Common myeloid progenitor, CD34-positive (primary cell): Measurements from ENCODE around the gene ST7.

Source experiments
- CTCF ChIA-PET: fragments of 350-600 bp; sonication (Branson Sonifier 250); formaldehyde crosslinking; loops from one replicate; lab custom pipeline; 2021; ENCODE audit warnings: antibody characterized with exemption; lab: Charles Lee
- POLR2A ChIA-PET: fragments of 350-600 bp; sonication (Branson Sonifier 250); formaldehyde crosslinking; loops from one replicate; lab custom pipeline; 2021; ENCODE audit warnings: antibody characterized with exemption; lab: Charles Lee
- DNase-seq, 3 donors: peaks; one replicate each; pipeline versions ENCODE4 v3.0.0 to v3.0.0-alpha.2; 2013
- H3K27ac ChIP-seq, 2 experiments: 1 replicate in 1 of 2; 2 replicates in 1 of 2; pipeline ENCODE4 v1.7.0; 2013; ENCODE audit warnings: inconsistent platforms in 2 of 2, low read length in 2 of 2, mild to moderate bottlenecking in 2 of 2, low read depth in 1 of 2, moderate library complexity in 1 of 2; ENCODE audit not compliant: severe bottlenecking in 2 of 2, insufficient read depth in 1 of 2, poor library complexity in 1 of 2
- H3K27me3 ChIP-seq, 5 experiments: replicated peaks in 2 of 5; 1 replicate in 3 of 5; 2 replicates in 2 of 5; pipeline versions ENCODE4 v1.6.1 to v1.7.0; 2013; ENCODE audit warnings: low read length in 4 of 5, mild to moderate bottlenecking in 2 of 5, moderate library complexity in 2 of 5, inconsistent platforms in 1 of 5; ENCODE audit not compliant: insufficient read depth in 5 of 5, control insufficient read depth in 4 of 5
- H3K36me3 ChIP-seq, 4 experiments: 1 replicate in 2 of 4; 2 replicates in 2 of 4; pipeline versions ENCODE4 v1.6.1 to v1.7.0; 2013; ENCODE audit warnings: low read length in 3 of 4, control low read depth in 1 of 4, mild to moderate bottlenecking in 1 of 4; ENCODE audit not compliant: control insufficient read depth in 4 of 4, insufficient read depth in 4 of 4
- H3K4me1 ChIP-seq, 4 experiments: 1 replicate in 3 of 4; 2 replicates in 1 of 4; pipeline versions ENCODE4 v1.6.1 to v1.7.1; 2013; ENCODE audit warnings: low read length in 3 of 4, mild to moderate bottlenecking in 3 of 4, control low read depth in 1 of 4, inconsistent platforms in 1 of 4, moderate library complexity in 1 of 4; ENCODE audit not compliant: control insufficient read depth in 4 of 4, insufficient read depth in 4 of 4; ENCODE audit errors: control extremely low read depth in 1 of 4
- H3K4me3 ChIP-seq, 7 experiments: 1 replicate in 4 of 7; 2 replicates in 3 of 7; pipeline versions ENCODE4 v1.5.1 to v1.7.0; 2013; ENCODE audit warnings: mild to moderate bottlenecking in 7 of 7, low read length in 6 of 7, moderate library complexity in 6 of 7, inconsistent platforms in 2 of 7, low read depth in 2 of 7, control low read depth in 1 of 7; ENCODE audit not compliant: insufficient read depth in 4 of 7, control insufficient read depth in 1 of 7; ENCODE audit errors: extremely low read depth in 1 of 7
- H3K9me3 ChIP-seq, 5 experiments: 1 replicate in 4 of 5; 2 replicates in 1 of 5; pipeline versions ENCODE4 v1.6.1 to v1.7.1; 2013; ENCODE audit warnings: low read length in 4 of 5, mild to moderate bottlenecking in 2 of 5, inconsistent platforms in 1 of 5, low read depth in 1 of 5, moderate library complexity in 1 of 5; ENCODE audit not compliant: control insufficient read depth in 4 of 5, insufficient read depth in 2 of 5; ENCODE audit errors: control extremely low read depth in 1 of 5
- WGBS: methylation state at CpG from one replicate; pipeline ENCODE4 v1.1.5; 2013; ENCODE audit not compliant: insufficient coverage; 5-methylcytosine and 5-hydroxymethylcytosine counted together

ST7 gene

GRCh38 chr7:117137868-117138267 lies 184.6 kb downstream of the ST7 start:
- no CpG with 5 or more reads among the region's 3 CpGs for WGBS
- Histone ChIP-seq H3K27me3 (no peaks in the 10 kb centered on the region), H3K4me1 (peaks cover 12 to 31% (median 27%) of the 10 kb centered on the region in 4 experiments), H3K4me3 (no peak overlapping the region), H3K9me3 (no peaks in the 10 kb centered on the region), H3K36me3 (peaks cover 0 to 4% (median 0%) of the 10 kb centered on the region in 4 experiments), H3K27ac (no peak overlapping the region)
- ChIA-PET CTCF (no interaction called here), POLR2A (no interaction called here)
- DNase-seq, result no peak

- H3K4me3 ChIP-seq, result no peak overlapping the region
- peaks cover 0 to 4% (median 0%) of the 10 kb centered on the region in 4 experiments for H3K36me3 ChIP-seq
- H3K27me3 ChIP-seq, result no peaks in the 10 kb centered on the region
- H3K4me1 ChIP-seq, result peaks cover 15 to 38% (median 33%) of the 10 kb centered on the region in 4 experiments
- no peak overlapping the region for H3K27ac ChIP-seq
- no peak for DNase-seq
- ChIA-PET CTCF (no interaction called here), POLR2A (no interaction called here)
- WGBS, result 95% methylated on average over 2 of the region's 3 CpGs
- H3K9me3 ChIP-seq, result no peaks in the 10 kb centered on the region
Observed at GRCh38 chr7:117138495-117138894, 185.2 kb downstream of the ST7 start.

GRCh38 chr7:117138981-117139380 lies 185.7 kb downstream of the ST7 start:
- DNase-seq, result no peak
- Histone ChIP-seq H3K9me3 (no peaks in the 10 kb centered on the region), H3K27me3 (no peaks in the 10 kb centered on the region), H3K4me3 (peak overlapping the region in 1 of 7 experiments; percentile 3), H3K36me3 (peaks cover 0 to 4% (median 0%) of the 10 kb centered on the region in 4 experiments), H3K27ac (no peak overlapping the region), H3K4me1 (peaks cover 15 to 35% (median 31%) of the 10 kb centered on the region in 4 experiments)
- CTCF ChIA-PET, result interaction anchor here (1.6 kb wide), 1 partner anchor 50 kb away, joined by 4 read pairs; no protein-coding TSS in a partner anchor
- no CpG with 5 or more reads among the region's 1 CpG for WGBS
- POLR2A ChIA-PET, result no interaction called here

GRCh38 chr7:117139397-117139984 lies 186.2 kb downstream of the ST7 start:
- no peak for DNase-seq
- peaks cover 0 to 4% (median 0%) of the 10 kb centered on the region in 4 experiments for H3K36me3 ChIP-seq
- POLR2A ChIA-PET, result no interaction called here
- H3K4me3 ChIP-seq, result peak overlapping the region in 1 of 7 experiments; percentile 3
- H3K4me1 ChIP-seq, result peaks cover 14 to 30% (median 26%) of the 10 kb centered on the region in 4 experiments
- CTCF ChIA-PET, result interaction anchor here (0.7 to 1.6 kb wide), 3 partner anchors 10 to 51 kb away, joined by 3 to 4 read pairs (median 4); no protein-coding TSS in a partner anchor
- H3K9me3 ChIP-seq, result no peaks in the 10 kb centered on the region
- 100% methylated on average over 1 of the region's 3 CpGs for WGBS
- no peak overlapping the region for H3K27ac ChIP-seq
- H3K27me3 ChIP-seq, result no peaks in the 10 kb centered on the region

- 100% methylated on average over 2 of the region's 3 CpGs for WGBS
- ChIA-PET CTCF (no interaction called here), POLR2A (no interaction called here)
- no peaks in the 10 kb centered on the region for H3K9me3 ChIP-seq
- H3K27me3 ChIP-seq, result no peaks in the 10 kb centered on the region
- H3K36me3 ChIP-seq, result peaks cover 0 to 2% (median 0%) of the 10 kb centered on the region in 4 experiments
- no peak for DNase-seq
- H3K27ac ChIP-seq, result no peak overlapping the region
- peaks cover 10 to 34% (median 25%) of the 10 kb centered on the region in 4 experiments for H3K4me1 ChIP-seq
- no peak overlapping the region for H3K4me3 ChIP-seq
Observed at GRCh38 chr7:117140921-117141320, 187.6 kb downstream of the ST7 start.

- POLR2A ChIA-PET, result no interaction called here
- Histone ChIP-seq H3K27me3 (no peaks in the 10 kb centered on the region), H3K36me3 (no peaks in the 10 kb centered on the region), H3K9me3 (no peaks in the 10 kb centered on the region), H3K4me3 (peak overlapping the region in 1 of 7 experiments; percentile 20), H3K4me1 (peaks cover 15 to 49% (median 37%) of the 10 kb centered on the region in 4 experiments), H3K27ac (no peak overlapping the region)
- CTCF ChIA-PET, result no interaction called here
- DNase-seq, result peak in 1 of 3 donors; percentile 39
- WGBS, result 29% methylated on average over 3 of the region's 4 CpGs
Observed at GRCh38 chr7:117143066-117143465, 189.8 kb downstream of the ST7 start.

GRCh38 chr7:117143580-117143979 lies 190.3 kb downstream of the ST7 start:
- ChIA-PET POLR2A (no interaction called here), CTCF (no interaction called here)
- peaks cover 13 to 45% (median 36%) of the 10 kb centered on the region in 4 experiments for H3K4me1 ChIP-seq
- H3K9me3 ChIP-seq, result no peaks in the 10 kb centered on the region
- no peaks in the 10 kb centered on the region for H3K27me3 ChIP-seq
- no peak overlapping the region for H3K27ac ChIP-seq
- DNase-seq, result no peak
- WGBS, result 86% methylated on average over 1 of the region's 2 CpGs
- H3K4me3 ChIP-seq, result peak overlapping the region in 1 of 7 experiments; percentile 20
- no peaks in the 10 kb centered on the region for H3K36me3 ChIP-seq
